Psoas muscle (tissue), 8 donors: Measurements from ENCODE around the gene GAB2. TPM values are rescaled to one million over a fixed set of nuclear protein-coding genes. Genes with fewer than 3 reads are reported as not detected.
A peak's percentile ranks its signal among the peaks of the same experiment; 100 is the strongest.

Source experiments
- ATAC-seq, 4 donors: fragments of 200-7000 bp; cut with Tn5 transposase; one replicate each; pipeline ENCODE4 v1.9.1; 2020; ENCODE audit warnings: moderate library complexity in 3 of 4, mild to moderate bottlenecking in 2 of 4
- DNase-seq, 2 donors: peaks; one replicate each; pipeline ENCODE4 v3.0.0-alpha.2; 2020
- H3K27ac ChIP-seq: fragments of 200-600 bp; one replicate; pipeline ENCODE4 v1.8.0; 2022
- H3K27me3 ChIP-seq, 3 donors: fragments of 200-600 bp in 1 of 3; one replicate each; pipeline versions ENCODE4 v1.6.1 to v1.8.0; 2013 to 2022; ENCODE audit warnings: low read length in 2 of 3, mild to moderate bottlenecking in 2 of 3, moderate library complexity in 1 of 3; ENCODE audit not compliant: insufficient read depth in 3 of 3
- H3K36me3 ChIP-seq, 2 donors: fragments of 200-600 bp in 1 of 2; one replicate each; pipeline versions ENCODE4 v1.6.1 to v1.8.0; 2013 to 2022; ENCODE audit warnings: low read depth in 1 of 2, mild to moderate bottlenecking in 1 of 2, moderate library complexity in 1 of 2; ENCODE audit not compliant: insufficient read depth in 1 of 2
- H3K4me1 ChIP-seq: fragments of 200-600 bp; one replicate; pipeline ENCODE4 v1.8.0; 2022
- H3K4me3 ChIP-seq: fragments of 200-600 bp; one replicate; pipeline ENCODE4 v1.8.0; 2022; ENCODE audit warnings: mild to moderate bottlenecking
- H3K9me3 ChIP-seq: fragments of 200-600 bp; one replicate; pipeline ENCODE4 v1.8.0; 2022
- CTCF ChIP-seq: fragments of 200-600 bp; IDR thresholded peaks from one replicate; pipeline ENCODE4 v1.8.0; 2022; ENCODE audit warnings: antibody characterized with exemption
- WGBS, 3 donors: extraction: QIAGEN DNeasy Blood & Tissue Kit; methylation state at CpG; one replicate each; pipeline versions ENCODE4 v1.1.6 to v1.1.7; 2013; 5-methylcytosine and 5-hydroxymethylcytosine counted together
- intact Hi-C, 2 donors: fragments of 100-400 bp; cut with DNase I; formaldehyde crosslinking; loops; one replicate each; pipeline versions ENCODE4 v1.11.0 to v1.14.2; 2022
- polyA plus RNA-seq, 3 donors: library from polyadenylated mRNA; stranded (reverse); fragments of 200-250 nt; gene quantifications; one replicate each; pipeline ENCODE4 v1.2.3, GENCODE V29; 2013
- total RNA-seq, 4 donors: library from RNA; stranded (reverse); fragmentation: NEBNext Ultra II Directional in 2 of 4; extraction: Animal tissue kit (Norgen Biotek cat#: 25700) in 2 of 4; gene quantifications; one replicate each; pipeline versions ENCODE4 v1.2.1 to v1.2.4, GENCODE V29; 2021 to 2023
- donor health status: healthy with polysubstance abuse.
- donor health status: DM: no; HTN: no; CAD: no; lungs with moderate emphysema.
- donor health status: Bipolar disorder and iron deficiency.
- donor health status: healthy.
- donor health status: DM: yes; HTN: yes; CAD: no.
- donor health status: DM: no; HTN: no; CAD: no.
- donor health status: DM: no; HTN: no; CAD: no.
- donor health status: DM: yes; HTN: yes; CAD: no.

GAB2 gene
- total and polyA plus RNA-seq, 7 donors: 2.7 to 6.3 (median 4.7) TPM

GRCh38 chr11:78425399-78426070 lies 7.9 kb upstream of the GAB2 start:
- WGBS, 3 donors: 34 to 36% (median 34%) methylated on average over 4 of the region's 4 CpGs
- no peak for TF ChIP-seq CTCF
- Histone ChIP-seq H3K36me3 (peaks cover 0 to 4% of the 10 kb centered on the region in 2 donors), H3K4me3 (no peak overlapping the region), H3K9me3 (no peaks in the 10 kb centered on the region), H3K4me1 (no peaks in the 10 kb centered on the region), H3K27me3 (no peaks in the 10 kb centered on the region), H3K27ac (no peak overlapping the region)
- intact Hi-C loops: loop anchor here (5.0 to 10.0 kb wide), 3 partner anchors 201 to 281 kb away; no protein-coding TSS in a partner anchor
- ATAC-seq (no peak), DNase-seq (no peak)

- WGBS, 3 donors: 65 to 72% (median 67%) methylated on average over 7 of the region's 7 CpGs
- Histone ChIP-seq H3K36me3 (no peaks in the 10 kb centered on the region), H3K27ac (no peak overlapping the region), H3K4me1 (peaks cover 4% of the 10 kb centered on the region), H3K4me3 (no peak overlapping the region), H3K9me3 (no peaks in the 10 kb centered on the region), H3K27me3 (no peaks in the 10 kb centered on the region)
- ATAC-seq (peak in 1 of 4 donors; percentile 20), DNase-seq (no peak)
- intact Hi-C loops: loop anchor here (5.0 to 10.0 kb wide), 4 partner anchors 143 to 280 kb away; no protein-coding TSS in a partner anchor
- TF ChIP-seq CTCF: no peak
Observed at GRCh38 chr11:78424334-78425270, 7.0 kb upstream of the GAB2 start.

- Histone ChIP-seq H3K27me3 (no peaks in the 10 kb centered on the region), H3K27ac (no peak overlapping the region), H3K4me1 (peaks cover 12% of the 10 kb centered on the region), H3K9me3 (no peaks in the 10 kb centered on the region), H3K4me3 (no peak overlapping the region), H3K36me3 (no peaks in the 10 kb centered on the region)
- no peak for ATAC-seq
- DNase-seq: no peak
- TF ChIP-seq CTCF: no peak
- intact Hi-C loops: loop anchor here (5.0 to 10.0 kb wide), 3 partner anchors 144 to 278 kb away; no protein-coding TSS in a partner anchor
- WGBS, 3 donors: 66 to 75% (median 72%) methylated on average over 2 of the region's 2 CpGs
Observed at GRCh38 chr11:78423241-78423640, 5.6 kb upstream of the GAB2 start.

GRCh38 chr11:78420796-78421209 lies 3.2 kb upstream of the GAB2 start:
- H3K36me3 ChIP-seq: no peaks in the 10 kb centered on the region
- DNase-seq (peak; percentile 56 to 58), ATAC-seq (no peak)
- H3K27ac ChIP-seq: no peak overlapping the region
- intact Hi-C loops: loop anchor here (5.0 to 10.0 kb wide), 3 partner anchors 146 to 276 kb away; no protein-coding TSS in a partner anchor
- peaks cover 18% of the 10 kb centered on the region for H3K4me1 ChIP-seq
- WGBS, 3 donors: 13 to 16% (median 15%) methylated on average over 9 of the region's 9 CpGs
- no peak for TF ChIP-seq CTCF
- H3K4me3 ChIP-seq: no peak overlapping the region
- H3K9me3 ChIP-seq: no peaks in the 10 kb centered on the region
- no peaks in the 10 kb centered on the region for H3K27me3 ChIP-seq
